GM19467 (cell line): ENCODE data around the gene FADS1.

ENCODE experiments used
- ATAC-seq: cut with Tn5 transposase; IDR thresholded peaks from one replicate; pipeline ENCODE4 v1.9.1; 2021; ENCODE audit warnings: mild to moderate bottlenecking, moderate library complexity; ENCODE audit not compliant: unreplicated experiment

FADS1 gene

GRCh38 chr11:61816736-61817455, at the start of gene FADS1:
Gene FADS1 (minus strand): TSS chr11:61817003. CDS start chr11:61816929, 74 bp downstream.
- ATAC-seq, result peak; percentile 49

- ATAC-seq, result no peak
Observed at GRCh38 chr11:61866231-61866957, 49.6 kb upstream of the FADS1 start.

GRCh38 chr11:61864814-61865775, 48.3 kb upstream of the FADS1 start:
- no peak for ATAC-seq

GRCh38 chr11:61863548-61864081, 46.8 kb upstream of the FADS1 start:
- no peak for ATAC-seq

- ATAC-seq, result no peak
Observed at GRCh38 chr11:61862714-61863547, 46.1 kb upstream of the FADS1 start.

GRCh38 chr11:61861634-61862033, 44.8 kb upstream of the FADS1 start:
- no peak for ATAC-seq

- no peak for ATAC-seq
Observed at GRCh38 chr11:61860054-61860903, 43.5 kb upstream of the FADS1 start.

GRCh38 chr11:61855939-61856680, 39.3 kb upstream of the FADS1 start:
- ATAC-seq, result no peak

GRCh38 chr11:61854966-61855714, 38.3 kb upstream of the FADS1 start:
- ATAC-seq, result no peak

- ATAC-seq, result no peak
Observed at GRCh38 chr11:61854206-61854895, 37.5 kb upstream of the FADS1 start.

- no peak for ATAC-seq
Observed at GRCh38 chr11:61853698-61854169, 36.9 kb upstream of the FADS1 start.

GRCh38 chr11:61851900-61852295, 35.1 kb upstream of the FADS1 start:
- ATAC-seq, result no peak

- no peak for ATAC-seq
Observed at GRCh38 chr11:61851113-61851899, 34.5 kb upstream of the FADS1 start.

GRCh38 chr11:61850687-61851086, 33.9 kb upstream of the FADS1 start:
- no peak for ATAC-seq

- no peak for ATAC-seq
Observed at GRCh38 chr11:61848631-61849030, 31.8 kb upstream of the FADS1 start.

GRCh38 chr11:61847914-61848581, 31.2 kb upstream of the FADS1 start:
- ATAC-seq, result no peak
